Vagina (tissue), 2 donors: ENCODE data around the gene GK2. TPM values are rescaled to one million over a fixed set of nuclear protein-coding genes. Genes with fewer than 3 reads are reported as not detected.

ENCODE experiments used
- DNase-seq, 2 donors: peaks; one replicate each; pipeline ENCODE4 v3.0.0-alpha.2; 2017; ENCODE audit errors: extremely low spot score in 2 of 2
- H3K27ac ChIP-seq: fragments of 200-600 bp; sonication (generic); one replicate; pipeline ENCODE4 v1.5.1; 2019
- H3K27me3 ChIP-seq: fragments of 200-600 bp; sonication (generic); one replicate; pipeline ENCODE4 v1.5.1; 2019
- H3K36me3 ChIP-seq, 2 donors: fragments of 200-600 bp; sonication (generic); one replicate each; pipeline ENCODE4 v1.5.1; 2017 to 2019
- H3K4me1 ChIP-seq: fragments of 200-600 bp; sonication (generic); one replicate; pipeline ENCODE4 v1.5.1; 2019
- H3K4me3 ChIP-seq, 2 donors: fragments of 200-600 bp; sonication (generic); 1 replicate in 1 of 2; 2 replicates in 1 of 2; pipeline ENCODE4 v1.5.1; 2016 to 2019
- H3K9me3 ChIP-seq: fragments of 200-600 bp; sonication (generic); one replicate; pipeline ENCODE4 v1.5.1; 2019
- POLR2A ChIP-seq, 2 donors: fragments of 450-650 bp; IDR thresholded peaks; one replicate each; pipeline ENCODE4 v1.6.1; 2017; ENCODE audit warnings: antibody characterized with exemption in 2 of 2, mild to moderate bottlenecking in 2 of 2, moderate library complexity in 2 of 2
- POLR2AphosphoS5 ChIP-seq, 2 donors: sonication (generic); formaldehyde crosslinking; IDR thresholded peaks; one replicate each; pipeline ENCODE4 v1.9.0; 2017; ENCODE audit warnings: antibody characterized with exemption in 2 of 2, mild to moderate bottlenecking in 2 of 2, low read depth in 1 of 2; ENCODE audit not compliant: insufficient read depth in 1 of 2
- intact Hi-C: fragments of 100-400 bp; cut with DNase I; formaldehyde crosslinking; loops from one replicate; pipeline ENCODE4 v1.15.1; 2023
- total RNA-seq: library from RNA; depleted of rRNA; stranded (reverse); fragments of >200 nt; gene quantifications from one replicate; pipeline ENCODE4 v1.2.3, GENCODE V29; 2016
- TF ChIP-seq, protein P1 (sequence below), 3 experiments: fragments of 450-650 bp in 2 of 3; fragments of 200-600 bp in 1 of 3; sonication (generic) in 1 of 3; IDR thresholded peaks; one replicate each; pipeline ENCODE4 v1.5.1; 2017 to 2019; ENCODE audit warnings: antibody characterized with exemption in 3 of 3, mild to moderate bottlenecking in 2 of 3, moderate library complexity in 2 of 3

Gene GK2
- total RNA-seq, 1 donor from 2014 or later: not detected

DNA sequence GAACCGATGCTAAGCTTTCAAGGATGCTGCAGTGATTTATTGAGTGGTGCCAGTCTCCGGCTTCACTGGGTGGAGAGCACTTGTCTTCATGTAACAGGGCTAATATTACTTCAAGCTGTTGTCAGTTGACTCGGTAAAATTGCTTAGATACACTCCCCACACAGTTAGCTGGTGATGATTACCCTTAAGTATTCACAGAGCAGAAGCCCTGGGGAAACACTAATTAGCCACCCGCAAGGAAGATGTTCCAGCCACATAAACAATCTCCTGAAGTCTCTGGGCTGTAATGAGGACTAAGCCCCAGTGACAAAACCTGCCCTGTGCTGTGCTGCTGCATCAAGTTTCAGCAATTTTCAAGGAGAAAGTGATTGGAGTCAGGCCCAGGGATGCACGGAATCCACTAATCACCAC, 37.3 kb upstream of the GK2 start:
- Histone ChIP-seq H3K27me3 (no peaks in the 10 kb centered on the region), H3K36me3 (no peaks in the 10 kb centered on the region), H3K4me3 (no peak overlapping the region), H3K27ac (no peak overlapping the region), H3K4me1 (no peaks in the 10 kb centered on the region), H3K9me3 (no peaks in the 10 kb centered on the region)
- no peak for TF ChIP-seq POLR2AphosphoS5 (IDR thresholded peaks at IDR 0.05; ENCODE audit: insufficient read depth in 1 of 2, low read depth in 1 of 2)
- no peak for TF ChIP-seq POLR2A (IDR thresholded peaks at IDR 0.05)
- TF ChIP-seq, protein P1, sequence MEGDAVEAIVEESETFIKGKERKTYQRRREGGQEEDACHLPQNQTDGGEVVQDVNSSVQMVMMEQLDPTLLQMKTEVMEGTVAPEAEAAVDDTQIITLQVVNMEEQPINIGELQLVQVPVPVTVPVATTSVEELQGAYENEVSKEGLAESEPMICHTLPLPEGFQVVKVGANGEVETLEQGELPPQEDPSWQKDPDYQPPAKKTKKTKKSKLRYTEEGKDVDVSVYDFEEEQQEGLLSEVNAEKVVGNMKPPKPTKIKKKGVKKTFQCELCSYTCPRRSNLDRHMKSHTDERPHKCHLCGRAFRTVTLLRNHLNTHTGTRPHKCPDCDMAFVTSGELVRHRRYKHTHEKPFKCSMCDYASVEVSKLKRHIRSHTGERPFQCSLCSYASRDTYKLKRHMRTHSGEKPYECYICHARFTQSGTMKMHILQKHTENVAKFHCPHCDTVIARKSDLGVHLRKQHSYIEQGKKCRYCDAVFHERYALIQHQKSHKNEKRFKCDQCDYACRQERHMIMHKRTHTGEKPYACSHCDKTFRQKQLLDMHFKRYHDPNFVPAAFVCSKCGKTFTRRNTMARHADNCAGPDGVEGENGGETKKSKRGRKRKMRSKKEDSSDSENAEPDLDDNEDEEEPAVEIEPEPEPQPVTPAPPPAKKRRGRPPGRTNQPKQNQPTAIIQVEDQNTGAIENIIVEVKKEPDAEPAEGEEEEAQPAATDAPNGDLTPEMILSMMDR (IDR thresholded peaks at IDR 0.05): no peak
- intact Hi-C loops: no loop called here
- DNase-seq: no peak

- TF ChIP-seq POLR2AphosphoS5 (IDR thresholded peaks at IDR 0.05; ENCODE audit: insufficient read depth in 1 of 2, low read depth in 1 of 2) (no peak), POLR2A (IDR thresholded peaks at IDR 0.05) (no peak)
- TF ChIP-seq, protein P1 (IDR thresholded peaks at IDR 0.05): no peak
- H3K4me1 ChIP-seq: no peaks in the 10 kb centered on the region
- H3K9me3 ChIP-seq: no peaks in the 10 kb centered on the region
- intact Hi-C loops: no loop called here
- no peak for DNase-seq
- H3K27ac ChIP-seq: no peak overlapping the region
- no peak overlapping the region for H3K4me3 ChIP-seq
- no peaks in the 10 kb centered on the region for H3K36me3 ChIP-seq
- H3K27me3 ChIP-seq: no peaks in the 10 kb centered on the region
These were observed 34.4 kb upstream of the GK2 start for GRCh38 chr4:79442422-79442821.

- no peaks in the 10 kb centered on the region for H3K36me3 ChIP-seq
- intact Hi-C loops: no loop called here
- no peaks in the 10 kb centered on the region for H3K27me3 ChIP-seq
- H3K9me3 ChIP-seq: no peaks in the 10 kb centered on the region
- H3K27ac ChIP-seq: no peak overlapping the region
- H3K4me1 ChIP-seq: no peaks in the 10 kb centered on the region
- TF ChIP-seq, protein P1 (IDR thresholded peaks at IDR 0.05): no peak
- TF ChIP-seq POLR2A (IDR thresholded peaks at IDR 0.05) (no peak), POLR2AphosphoS5 (IDR thresholded peaks at IDR 0.05; ENCODE audit: insufficient read depth in 1 of 2, low read depth in 1 of 2) (no peak)
- H3K4me3 ChIP-seq: no peak overlapping the region
- no peak for DNase-seq
These were observed 31.5 kb upstream of the GK2 start for GRCh38 chr4:79439489-79439888.

DNA sequence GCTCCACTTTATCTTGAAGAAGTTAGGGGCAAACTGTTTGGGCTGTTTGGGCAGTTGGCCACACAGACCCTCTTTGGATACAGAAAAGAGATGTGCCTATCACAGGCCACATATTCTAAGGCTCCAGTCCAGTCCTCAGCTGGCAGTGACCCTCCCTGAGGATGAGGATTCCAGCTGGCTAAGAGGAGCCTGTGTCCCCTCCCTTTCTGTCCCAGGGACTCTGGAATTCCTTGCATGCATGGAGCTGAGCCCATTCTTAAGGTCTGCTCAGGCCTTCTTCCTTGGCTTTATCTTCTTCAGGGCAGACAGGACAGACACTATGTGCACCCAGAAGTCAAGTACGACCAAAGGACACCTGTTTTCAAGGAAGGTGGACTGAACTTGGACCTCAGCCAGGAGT, 23.8 kb upstream of the GK2 start:
- H3K9me3 ChIP-seq: no peaks in the 10 kb centered on the region
- H3K27ac ChIP-seq: no peak overlapping the region
- H3K27me3 ChIP-seq: no peaks in the 10 kb centered on the region
- no peak overlapping the region for H3K4me3 ChIP-seq
- DNase-seq: no peak
- TF ChIP-seq POLR2AphosphoS5 (IDR thresholded peaks at IDR 0.05; ENCODE audit: insufficient read depth in 1 of 2, low read depth in 1 of 2) (no peak), POLR2A (IDR thresholded peaks at IDR 0.05) (no peak)
- TF ChIP-seq, protein P1 (IDR thresholded peaks at IDR 0.05): no peak
- H3K36me3 ChIP-seq: no peaks in the 10 kb centered on the region
- intact Hi-C loops: no loop called here
- H3K4me1 ChIP-seq: no peaks in the 10 kb centered on the region

- no peak overlapping the region for H3K27ac ChIP-seq
- no peaks in the 10 kb centered on the region for H3K36me3 ChIP-seq
- no peak for DNase-seq
- no peaks in the 10 kb centered on the region for H3K27me3 ChIP-seq
- TF ChIP-seq POLR2A (IDR thresholded peaks at IDR 0.05) (no peak), POLR2AphosphoS5 (IDR thresholded peaks at IDR 0.05; ENCODE audit: insufficient read depth in 1 of 2, low read depth in 1 of 2) (no peak)
- TF ChIP-seq, protein P1 (IDR thresholded peaks at IDR 0.05): no peak
- H3K4me1 ChIP-seq: no peaks in the 10 kb centered on the region
- H3K4me3 ChIP-seq: no peak overlapping the region
- H3K9me3 ChIP-seq: no peaks in the 10 kb centered on the region
- intact Hi-C loops: no loop called here
These were observed 21.3 kb upstream of the GK2 start for GRCh38 chr4:79429113-79429903.
